HG03039 (cell line): ENCODE measurements around the gene NPEPPS.

Experiments used
- ATAC-seq: cut with Tn5 transposase; IDR thresholded peaks from one replicate; pipeline ENCODE4 v1.9.1; 2021; ENCODE audit warnings: mild to moderate bottlenecking, moderate library complexity; ENCODE audit not compliant: unreplicated experiment

NPEPPS gene

GRCh38 chr17:47663912-47664623 is 133.2 kb downstream of the NPEPPS start:
- ATAC-seq: no peak

GRCh38 chr17:47664624-47664941 is 133.7 kb downstream of the NPEPPS start:
- ATAC-seq: no peak

GRCh38 chr17:47665655-47666054 is 134.7 kb downstream of the NPEPPS start:
- no peak for ATAC-seq

GRCh38 chr17:47669081-47669480 is 138.2 kb downstream of the NPEPPS start:
- ATAC-seq: no peak

- ATAC-seq: no peak
Observed at GRCh38 chr17:47670064-47670463, 139.2 kb downstream of the NPEPPS start.
